Type B pancreatic cell (in vitro differentiated cells): ENCODE measurements around the gene PTTG1IP. TPM values are rescaled to one million over a fixed set of nuclear protein-coding genes. Genes with fewer than 3 reads are reported as not detected.

ENCODE experiments used
- DNase-seq: peaks from one replicate; pipeline ENCODE4 v3.0.0; 2021; ENCODE audit warnings: mixed read lengths; ENCODE audit not compliant: unreplicated experiment; ENCODE audit errors: extremely low spot score
- H3K27ac Mint-ChIP-seq: 2 replicates; pipeline ENCODE4 v1.8.0; 2021; ENCODE audit warnings: mild to moderate bottlenecking, mixed read lengths
- H3K27me3 Mint-ChIP-seq: 2 replicates; pipeline ENCODE4 v1.8.0; 2021; ENCODE audit warnings: mixed read lengths
- H3K36me3 Mint-ChIP-seq: 2 replicates; pipeline ENCODE4 v1.8.0; 2021; ENCODE audit warnings: mixed read lengths
- H3K4me1 Mint-ChIP-seq: one replicate; pipeline ENCODE4 v1.8.0; 2021; ENCODE audit warnings: mixed read lengths; ENCODE audit not compliant: unreplicated experiment
- H3K4me3 Mint-ChIP-seq: 2 replicates; pipeline ENCODE4 v1.8.0; 2021; ENCODE audit warnings: mild to moderate bottlenecking, mixed read lengths
- H3K9me3 Mint-ChIP-seq: 2 replicates; pipeline ENCODE4 v1.8.0; 2021; ENCODE audit warnings: mixed read lengths
- total RNA-seq: library from RNA; stranded (reverse); gene quantifications from 2 replicates; pipeline ENCODE4 v1.2.1, GENCODE V29; 2021; ENCODE audit warnings: low replicate concordance
- TF ChIP-seq, protein P1 (sequence below): fragments of 200-600 bp; sonication (generic); conservative IDR thresholded peaks from 2 replicates; pipeline ENCODE4 v1.5.0; 2021; ENCODE audit warnings: antibody characterized with exemption, mild to moderate bottlenecking

Gene PTTG1IP
- total RNA-seq, 1 donor from 2014 or later = 168 TPM

DNA sequence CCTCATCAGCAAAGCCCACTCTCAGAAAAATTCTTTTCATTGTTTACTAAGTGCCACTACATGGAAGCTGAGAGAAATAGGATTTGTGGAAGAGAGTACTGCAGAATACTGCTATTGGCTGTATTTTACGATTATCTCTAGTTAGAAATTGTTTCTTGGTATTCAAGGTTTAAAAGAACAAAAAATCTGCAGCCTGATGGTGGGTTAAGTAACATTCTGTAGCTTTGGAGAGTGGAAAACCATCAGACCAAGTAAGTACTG lies 27.3 kb downstream of the PTTG1IP start:
- Mint-ChIP-seq H3K27me3 (peaks cover 10% of the 10 kb centered on the region), H3K27ac (no peak overlapping the region), H3K9me3 (no peaks in the 10 kb centered on the region), H3K36me3 (peaks cover 8% of the 10 kb centered on the region), H3K4me3 (peak overlapping the region; percentile 52), H3K4me1 (peaks cover 9% of the 10 kb centered on the region)
- DNase-seq = no peak
- TF ChIP-seq, protein P1, sequence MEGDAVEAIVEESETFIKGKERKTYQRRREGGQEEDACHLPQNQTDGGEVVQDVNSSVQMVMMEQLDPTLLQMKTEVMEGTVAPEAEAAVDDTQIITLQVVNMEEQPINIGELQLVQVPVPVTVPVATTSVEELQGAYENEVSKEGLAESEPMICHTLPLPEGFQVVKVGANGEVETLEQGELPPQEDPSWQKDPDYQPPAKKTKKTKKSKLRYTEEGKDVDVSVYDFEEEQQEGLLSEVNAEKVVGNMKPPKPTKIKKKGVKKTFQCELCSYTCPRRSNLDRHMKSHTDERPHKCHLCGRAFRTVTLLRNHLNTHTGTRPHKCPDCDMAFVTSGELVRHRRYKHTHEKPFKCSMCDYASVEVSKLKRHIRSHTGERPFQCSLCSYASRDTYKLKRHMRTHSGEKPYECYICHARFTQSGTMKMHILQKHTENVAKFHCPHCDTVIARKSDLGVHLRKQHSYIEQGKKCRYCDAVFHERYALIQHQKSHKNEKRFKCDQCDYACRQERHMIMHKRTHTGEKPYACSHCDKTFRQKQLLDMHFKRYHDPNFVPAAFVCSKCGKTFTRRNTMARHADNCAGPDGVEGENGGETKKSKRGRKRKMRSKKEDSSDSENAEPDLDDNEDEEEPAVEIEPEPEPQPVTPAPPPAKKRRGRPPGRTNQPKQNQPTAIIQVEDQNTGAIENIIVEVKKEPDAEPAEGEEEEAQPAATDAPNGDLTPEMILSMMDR = peak; percentile 0

DNA sequence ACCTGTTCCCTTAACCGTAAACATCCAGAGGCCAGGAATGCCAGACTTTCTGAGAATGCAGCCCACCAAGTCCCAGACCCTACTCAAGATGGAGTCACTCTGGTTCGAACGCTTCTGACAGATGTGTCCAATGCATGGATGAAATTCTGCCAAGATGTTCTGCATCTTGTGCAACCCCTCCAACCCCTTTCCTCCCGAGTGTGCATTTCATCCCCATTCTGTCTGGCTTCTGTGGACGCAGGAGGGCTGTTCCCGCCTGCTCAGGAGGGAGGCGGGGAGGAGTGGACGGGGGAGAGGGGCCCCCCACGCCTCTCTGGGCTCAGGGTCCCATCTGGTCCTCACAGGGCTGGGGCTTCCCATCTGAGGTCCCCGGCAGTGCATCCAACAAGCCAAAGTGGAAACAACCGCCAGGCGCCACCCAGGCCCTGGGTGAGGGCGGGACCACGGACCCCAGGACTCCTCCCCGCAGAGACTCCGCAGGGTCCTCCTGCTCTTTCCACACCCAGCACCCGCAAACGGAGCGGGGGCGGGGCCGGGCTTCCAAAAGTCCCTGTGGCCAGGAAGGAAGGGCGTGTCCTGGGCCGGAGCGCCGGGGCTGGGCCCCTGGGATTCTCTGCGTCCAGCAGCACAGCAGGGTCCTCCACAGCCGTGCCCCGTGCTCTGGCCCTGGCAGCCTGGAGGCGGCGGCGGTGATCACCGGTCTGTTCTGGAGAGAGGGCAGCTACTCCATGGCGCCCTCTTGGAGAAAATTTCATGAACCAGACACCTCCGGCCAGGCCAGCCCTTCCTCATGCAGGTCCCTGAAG lies 27.9 kb downstream of the PTTG1IP start:
- DNase-seq = no peak

DNA sequence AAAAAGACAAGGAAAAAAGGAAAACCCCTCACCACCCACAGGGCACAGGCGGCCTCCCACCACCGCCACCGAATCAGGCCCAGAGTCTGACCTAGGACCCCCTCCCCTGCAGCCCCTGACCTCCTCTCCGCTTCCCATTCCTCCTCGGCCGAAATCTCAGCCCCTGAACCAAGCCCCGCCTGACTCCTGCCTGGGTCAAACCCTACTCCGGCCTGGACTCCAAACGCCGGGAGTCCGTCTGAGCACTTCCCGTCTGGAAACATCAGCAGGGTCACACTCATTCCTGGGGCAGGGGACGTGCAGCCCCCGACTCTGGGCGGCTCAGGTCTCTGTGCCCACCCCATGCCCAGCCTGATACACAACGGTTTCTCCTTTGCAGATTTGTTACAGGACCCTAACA lies 29.2 kb downstream of the PTTG1IP start:
- Mint-ChIP-seq H3K27ac (no peak overlapping the region), H3K4me3 (no peak overlapping the region)

More for the DNA sequence above, 27.9 kb downstream of the PTTG1IP start:
- peak overlapping the region; percentile 52 for H3K4me3 Mint-ChIP-seq
- no peaks in the 10 kb centered on the region for H3K9me3 Mint-ChIP-seq
- peaks cover 5% of the 10 kb centered on the region for H3K36me3 Mint-ChIP-seq
- peaks cover 10% of the 10 kb centered on the region for H3K27me3 Mint-ChIP-seq
- peaks cover 9% of the 10 kb centered on the region for H3K4me1 Mint-ChIP-seq
- TF ChIP-seq, protein P1 = peak; percentile 49
- H3K27ac Mint-ChIP-seq = no peak overlapping the region

DNA sequence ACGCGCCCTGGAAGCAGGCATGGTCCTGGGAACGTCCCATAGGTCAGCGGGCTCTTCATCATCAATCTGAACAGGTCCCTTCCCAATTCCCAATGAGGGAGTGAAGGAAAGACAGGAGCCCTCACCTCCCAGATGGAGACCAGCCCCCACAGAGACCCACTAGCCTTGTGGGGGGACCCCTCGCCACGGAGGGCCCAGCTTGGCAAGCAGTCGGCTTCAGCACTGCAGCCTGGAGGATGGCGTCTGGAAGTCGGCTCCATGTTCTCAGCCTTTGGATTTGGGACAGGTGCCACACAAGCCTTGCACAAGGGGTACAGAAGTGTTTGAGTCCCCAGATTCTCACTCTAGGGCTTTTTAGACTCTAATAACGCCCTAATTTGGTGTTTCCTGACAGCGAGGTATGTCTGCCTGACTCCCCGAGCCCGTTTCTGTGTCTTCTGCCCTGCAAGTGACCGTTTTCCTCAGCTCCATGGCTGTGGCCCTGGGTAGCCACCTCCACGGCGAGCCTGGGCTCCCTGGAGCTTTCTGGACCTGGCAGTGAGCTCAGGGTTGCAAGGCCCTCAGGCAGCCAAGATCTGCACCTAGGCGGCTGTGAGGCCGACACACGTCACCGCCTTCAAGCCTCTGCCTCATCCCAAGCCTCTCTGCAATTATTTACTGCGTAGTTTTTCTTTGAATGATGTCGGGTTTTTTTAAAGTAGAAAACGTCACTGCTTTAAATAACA lies 30.6 kb downstream of the PTTG1IP start:
- no peak overlapping the region for H3K27ac Mint-ChIP-seq
- no peak overlapping the region for H3K4me3 Mint-ChIP-seq
- TF ChIP-seq, protein P1 = no peak
- no peaks in the 10 kb centered on the region for H3K36me3 Mint-ChIP-seq
- H3K4me1 Mint-ChIP-seq = peaks cover 9% of the 10 kb centered on the region
- DNase-seq = no peak
- H3K9me3 Mint-ChIP-seq = no peaks in the 10 kb centered on the region
- peaks cover 13% of the 10 kb centered on the region for H3K27me3 Mint-ChIP-seq

More for the DNA sequence above, 29.2 kb downstream of the PTTG1IP start:
- no peak for DNase-seq
- H3K27me3 Mint-ChIP-seq = peaks cover 10% of the 10 kb centered on the region
- H3K4me1 Mint-ChIP-seq = peaks cover 9% of the 10 kb centered on the region
- TF ChIP-seq, protein P1 = no peak
- H3K9me3 Mint-ChIP-seq = no peaks in the 10 kb centered on the region
- H3K36me3 Mint-ChIP-seq = no peaks in the 10 kb centered on the region

DNA sequence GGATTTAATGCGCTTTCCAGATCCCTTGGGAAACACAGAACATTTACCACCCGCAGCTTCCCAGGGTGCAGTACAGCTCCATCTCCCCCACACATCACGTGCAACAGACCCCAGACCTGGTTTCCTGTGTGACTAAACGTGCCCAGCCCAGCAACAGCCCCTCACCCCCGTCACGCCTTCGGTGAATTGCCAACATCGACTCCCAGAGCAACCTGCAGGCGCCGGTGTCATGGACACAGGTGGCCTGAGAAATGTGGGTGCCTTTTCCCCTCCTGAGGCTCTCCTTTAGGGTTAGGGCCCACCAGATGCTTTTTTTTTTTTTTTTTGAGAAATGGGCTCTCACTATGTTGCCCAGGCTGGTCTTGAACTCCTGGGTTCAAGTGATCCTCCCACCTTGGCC lies 31.4 kb downstream of the PTTG1IP start:
- Mint-ChIP-seq H3K27ac (no peak overlapping the region), H3K36me3 (no peaks in the 10 kb centered on the region), H3K27me3 (peaks cover 13% of the 10 kb centered on the region), H3K4me1 (peaks cover 9% of the 10 kb centered on the region), H3K9me3 (no peaks in the 10 kb centered on the region), H3K4me3 (no peak overlapping the region)
- DNase-seq = no peak
- TF ChIP-seq, protein P1 = no peak
